HG03175 (cell line): ENCODE data around the gene F7.
"Not testable (repeated sequence)": the region's sequence is repeated elsewhere in the genome, so short reads cannot be mapped to it uniquely, and the experiment has no call there.

ENCODE experiments used
- ATAC-seq: cut with Tn5 transposase; IDR thresholded peaks from one replicate; pipeline ENCODE4 v1.9.1; 2021; ENCODE audit warnings: mild to moderate bottlenecking, moderate library complexity; ENCODE audit not compliant: unreplicated experiment

The F7 gene

GRCh38 chr13:113105032-113105920 is at the start of gene F7:
Gene F7, plus strand, starts transcription at chr13:113105791. Its CDS starts 51 bp downstream, at chr13:113105842.
- ATAC-seq = no peak

- no peak for ATAC-seq
Observed at GRCh38 chr13:113057084-113057483, 48.5 kb upstream of the F7 start.

- not testable (repeated sequence) for ATAC-seq
Observed at GRCh38 chr13:113057559-113057958, 48.0 kb upstream of the F7 start.

- no peak for ATAC-seq
Observed at GRCh38 chr13:113058129-113058987, 47.2 kb upstream of the F7 start.

GRCh38 chr13:113058988-113059850 is 46.4 kb upstream of the F7 start:
- no peak for ATAC-seq

GRCh38 chr13:113059891-113060290 is 45.7 kb upstream of the F7 start:
- ATAC-seq = no peak

GRCh38 chr13:113060557-113061270 is 44.9 kb upstream of the F7 start:
- ATAC-seq = no peak

- ATAC-seq = no peak
Observed at GRCh38 chr13:113061271-113061625, 44.3 kb upstream of the F7 start.

- no peak for ATAC-seq
Observed at GRCh38 chr13:113061796-113062425, 43.7 kb upstream of the F7 start.

- ATAC-seq = no peak
Observed at GRCh38 chr13:113062691-113063090, 42.9 kb upstream of the F7 start.

- ATAC-seq = no peak
Observed at GRCh38 chr13:113063091-113063491, 42.5 kb upstream of the F7 start.

GRCh38 chr13:113064000-113064533 is 41.5 kb upstream of the F7 start:
- ATAC-seq = no peak

GRCh38 chr13:113064534-113065405 is 40.8 kb upstream of the F7 start:
- no peak for ATAC-seq

- no peak for ATAC-seq
Observed at GRCh38 chr13:113065406-113066141, 40.0 kb upstream of the F7 start.

- no peak for ATAC-seq
Observed at GRCh38 chr13:113066142-113066455, 39.5 kb upstream of the F7 start.

GRCh38 chr13:113066746-113067145 is 38.8 kb upstream of the F7 start:
- no peak for ATAC-seq

- no peak for ATAC-seq
Observed at GRCh38 chr13:113069861-113070805, 35.5 kb upstream of the F7 start.
